Stimulated activated CD8-positive, alpha-beta memory T cell treated with anti-CD3 and anti-CD28 coated beads, Interleukin-15, amount 100 ng/mL, for 1 hour (primary cell): Measurements from ENCODE around the gene RRAGB.
"Not testable (repeated sequence)": the region's sequence is repeated elsewhere in the genome, so short reads cannot be mapped to it uniquely, and the experiment has no call there.

Experiments used
- DNase-seq: peaks from one replicate; pipeline ENCODE4 v3.0.0-alpha.2; 2020; ENCODE audit warnings: low read depth

The RRAGB gene

GRCh38 chrX:55767100-55767499, 49.6 kb downstream of the RRAGB start:
- no peak for DNase-seq

GRCh38 chrX:55774419-55774818, 56.9 kb downstream of the RRAGB start:
- not testable (repeated sequence) for DNase-seq

- no peak for DNase-seq
Observed at GRCh38 chrX:55777596-55777995, 60.0 kb downstream of the RRAGB start.

- DNase-seq = no peak
Observed at GRCh38 chrX:55778322-55778721, 60.8 kb downstream of the RRAGB start.

GRCh38 chrX:55783723-55784122, 66.2 kb downstream of the RRAGB start:
- no peak for DNase-seq

GRCh38 chrX:55787063-55787462, 69.5 kb downstream of the RRAGB start:
- DNase-seq = no peak

GRCh38 chrX:55787727-55788126, 70.2 kb downstream of the RRAGB start:
- no peak for DNase-seq

GRCh38 chrX:55794405-55794804, 76.9 kb downstream of the RRAGB start:
- no peak for DNase-seq

- no peak for DNase-seq
Observed at GRCh38 chrX:55796496-55796895, 78.9 kb downstream of the RRAGB start.

GRCh38 chrX:55801811-55802210, 84.3 kb downstream of the RRAGB start:
- DNase-seq = no peak
